Peyer's patch (tissue), 4 donors: ENCODE results near the gene ASF1B. TPM values are rescaled to one million over a fixed set of nuclear protein-coding genes. Genes with fewer than 3 reads are reported as not detected.
"Not testable (repeated sequence)": the region's sequence is repeated elsewhere in the genome, so short reads cannot be mapped to it uniquely, and the experiment has no call there.

Source experiments
- DNase-seq, 3 donors: peaks; one replicate each; pipeline ENCODE4 v3.0.0-alpha.2; 2017 to 2019
- H3K27ac ChIP-seq, 4 donors: fragments of 200-600 bp; sonication (generic); one replicate each; pipeline ENCODE4 v1.5.1; 2016 to 2019
- H3K27me3 ChIP-seq, 2 donors: fragments of 200-600 bp; sonication (generic); one replicate each; pipeline ENCODE4 v1.5.1; 2019
- H3K36me3 ChIP-seq, 3 donors: fragments of 200-600 bp; sonication (generic); one replicate each; pipeline ENCODE4 v1.5.1; 2016 to 2019
- H3K4me1 ChIP-seq, 4 donors: fragments of 200-600 bp; sonication (generic); one replicate each; pipeline ENCODE4 v1.5.1; 2016 to 2019
- H3K4me3 ChIP-seq, 4 donors: fragments of 200-600 bp; sonication (generic); 1 replicate in 3 of 4; 2 replicates in 1 of 4; pipeline ENCODE4 v1.5.1; 2016 to 2019; ENCODE audit warnings: mild to moderate bottlenecking in 1 of 4
- H3K9me3 ChIP-seq, 4 donors: fragments of 200-600 bp; sonication (generic); one replicate each; pipeline ENCODE4 v1.5.1; 2016 to 2019; ENCODE audit warnings: mild to moderate bottlenecking in 1 of 4
- POLR2A ChIP-seq, 2 donors: fragments of 450-650 bp; IDR thresholded peaks; one replicate each; pipeline ENCODE4 v1.5.1; 2017; ENCODE audit warnings: antibody characterized with exemption in 2 of 2, mild to moderate bottlenecking in 2 of 2, moderate library complexity in 2 of 2
- total RNA-seq, 4 donors: library from RNA; depleted of rRNA; stranded (reverse); fragments of >200 nt; gene quantifications; one replicate each; pipeline ENCODE4 v1.1.0, GENCODE V29; 2016
- TF ChIP-seq, protein P1 (sequence below), 6 experiments: fragments of 450-650 bp in 4 of 6; fragments of 200-600 bp in 2 of 6; sonication (generic) in 1 of 6; IDR thresholded peaks; one replicate each; pipeline ENCODE4 v1.5.1; 2017 to 2019; ENCODE audit warnings: antibody characterized with exemption in 6 of 6, mild to moderate bottlenecking in 3 of 6, moderate library complexity in 1 of 6

The ASF1B gene
- total RNA-seq, 4 donors from 2014 or later: 2.3 to 12.4 (median 5.5) TPM

DNA sequence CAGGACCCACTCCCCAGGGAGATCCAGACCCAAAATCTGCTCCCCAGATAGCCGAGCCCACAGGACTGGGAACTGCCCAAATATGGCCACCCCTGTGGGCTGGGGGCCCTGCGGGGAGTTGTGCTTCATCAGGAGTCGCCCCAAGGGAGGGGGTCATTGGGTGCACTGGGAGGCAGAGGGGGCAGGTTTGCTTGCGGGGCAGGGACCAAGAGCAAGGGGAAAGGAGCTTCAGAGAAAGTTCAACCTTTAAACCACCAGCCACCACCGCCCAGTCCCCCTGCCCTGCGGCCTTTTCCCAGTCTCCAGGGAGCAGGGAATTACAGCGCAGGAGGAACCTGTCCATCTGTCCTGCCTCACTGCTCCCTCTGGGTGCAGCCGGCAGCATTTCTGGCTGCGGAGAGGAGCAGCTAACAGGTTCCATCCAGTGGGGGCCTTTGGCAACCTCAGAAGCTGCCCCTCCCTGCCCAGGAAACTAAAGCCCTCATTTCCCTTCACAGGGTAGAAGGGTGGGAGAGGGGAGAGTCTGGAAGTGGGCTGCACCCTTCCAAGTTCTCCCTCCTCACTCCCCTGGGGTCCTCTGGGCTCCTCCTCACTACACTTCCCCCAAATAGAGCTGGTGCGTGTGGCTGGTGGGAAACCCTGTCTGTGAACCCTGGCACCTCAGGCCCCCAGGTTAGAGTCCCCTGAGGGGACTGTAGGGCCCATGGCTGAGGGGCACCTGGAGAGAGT, 13.8 kb upstream of the ASF1B start:
- Histone ChIP-seq H3K36me3 (peaks cover 0 to 28% (median 0%) of the 10 kb centered on the region in 3 donors), H3K4me3 (no peak overlapping the region), H3K27ac (peak overlapping the region; percentile 57 to 71 (median 70))

DNA sequence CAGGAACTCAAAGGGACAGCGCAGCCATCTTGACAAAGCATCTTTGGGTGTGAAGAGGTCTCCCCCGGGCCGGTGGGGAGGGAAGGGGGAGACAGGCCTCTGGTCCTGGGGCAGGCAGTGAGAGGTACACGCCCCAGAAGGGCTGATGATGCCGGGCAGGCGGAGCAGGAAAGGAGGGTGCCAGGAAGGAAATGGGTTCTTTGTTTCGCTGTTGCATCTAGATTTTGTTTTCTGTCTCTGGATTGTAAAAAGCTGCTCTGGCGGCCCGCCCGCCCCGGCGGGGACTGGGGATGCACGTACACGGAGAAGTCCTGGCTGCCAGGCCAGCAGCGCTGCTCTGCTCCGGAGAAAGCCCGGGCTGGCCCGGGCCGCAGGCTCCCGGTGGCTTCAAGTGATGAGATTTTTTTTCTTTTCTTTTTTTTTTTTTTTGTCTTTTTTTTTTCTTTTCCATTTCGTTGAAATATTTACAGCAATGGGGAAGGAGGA, 13.2 kb upstream of the ASF1B start:
- Histone ChIP-seq H3K27me3 (no peaks in the 10 kb centered on the region), H3K4me3 (peak overlapping the region in 2 of 4 donors; percentile 19 to 32), H3K27ac (peak overlapping the region; percentile 67 to 71 (median 70)), H3K36me3 (peaks cover 0 to 25% (median 0%) of the 10 kb centered on the region in 3 donors), H3K9me3 (no peaks in the 10 kb centered on the region), H3K4me1 (peaks cover 0 to 27% (median 10%) of the 10 kb centered on the region in 4 donors)
- peak; percentile 40 to 75 (median 65) for DNase-seq
- TF ChIP-seq, protein P1, sequence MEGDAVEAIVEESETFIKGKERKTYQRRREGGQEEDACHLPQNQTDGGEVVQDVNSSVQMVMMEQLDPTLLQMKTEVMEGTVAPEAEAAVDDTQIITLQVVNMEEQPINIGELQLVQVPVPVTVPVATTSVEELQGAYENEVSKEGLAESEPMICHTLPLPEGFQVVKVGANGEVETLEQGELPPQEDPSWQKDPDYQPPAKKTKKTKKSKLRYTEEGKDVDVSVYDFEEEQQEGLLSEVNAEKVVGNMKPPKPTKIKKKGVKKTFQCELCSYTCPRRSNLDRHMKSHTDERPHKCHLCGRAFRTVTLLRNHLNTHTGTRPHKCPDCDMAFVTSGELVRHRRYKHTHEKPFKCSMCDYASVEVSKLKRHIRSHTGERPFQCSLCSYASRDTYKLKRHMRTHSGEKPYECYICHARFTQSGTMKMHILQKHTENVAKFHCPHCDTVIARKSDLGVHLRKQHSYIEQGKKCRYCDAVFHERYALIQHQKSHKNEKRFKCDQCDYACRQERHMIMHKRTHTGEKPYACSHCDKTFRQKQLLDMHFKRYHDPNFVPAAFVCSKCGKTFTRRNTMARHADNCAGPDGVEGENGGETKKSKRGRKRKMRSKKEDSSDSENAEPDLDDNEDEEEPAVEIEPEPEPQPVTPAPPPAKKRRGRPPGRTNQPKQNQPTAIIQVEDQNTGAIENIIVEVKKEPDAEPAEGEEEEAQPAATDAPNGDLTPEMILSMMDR (IDR thresholded peaks at IDR 0.05): no peak
- TF ChIP-seq POLR2A (IDR thresholded peaks at IDR 0.05): no peak

More for the DNA sequence above, 13.8 kb upstream of the ASF1B start:
- no peak for TF ChIP-seq POLR2A (IDR thresholded peaks at IDR 0.05)
- TF ChIP-seq, protein P1 (IDR thresholded peaks at IDR 0.05): no peak
- peak in 1 of 3 donors; percentile 49 for DNase-seq
- Histone ChIP-seq H3K4me1 (peaks cover 0 to 27% (median 10%) of the 10 kb centered on the region in 4 donors), H3K27me3 (no peaks in the 10 kb centered on the region), H3K9me3 (no peaks in the 10 kb centered on the region)

DNA sequence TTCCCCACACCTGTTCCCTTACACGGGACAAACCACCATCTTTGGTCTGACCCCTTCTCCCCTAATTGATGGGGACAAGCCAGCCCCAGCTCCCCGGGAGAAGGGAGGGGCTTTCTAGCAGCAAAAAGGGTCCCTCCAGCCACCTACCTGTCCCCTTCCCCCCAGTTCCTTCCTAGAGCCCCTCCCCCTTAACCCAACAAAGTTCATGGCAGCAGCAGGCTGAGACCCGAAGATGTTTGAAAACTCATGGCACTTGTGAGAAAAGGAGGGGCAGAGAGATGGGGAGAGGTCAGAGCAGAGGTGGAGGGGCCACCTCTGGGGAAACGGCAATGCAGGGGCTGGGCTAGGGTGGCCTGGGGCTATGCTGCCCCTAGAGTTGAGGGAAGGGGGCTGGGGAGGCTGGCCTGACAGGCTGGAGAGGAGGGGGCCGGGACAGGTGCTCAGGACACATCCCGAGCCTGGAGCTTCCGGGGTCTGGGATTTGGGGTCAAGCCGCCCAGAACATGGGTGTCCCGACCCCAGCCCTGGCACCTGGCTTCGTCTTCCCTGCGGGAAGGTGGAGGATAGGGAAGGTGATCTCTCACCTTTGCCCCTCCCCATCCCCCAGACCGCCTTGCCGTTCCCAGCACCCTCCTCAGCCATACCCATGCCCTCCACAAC, 12.5 kb upstream of the ASF1B start:
- Histone ChIP-seq H3K27me3 (no peaks in the 10 kb centered on the region), H3K9me3 (no peaks in the 10 kb centered on the region), H3K4me3 (peak overlapping the region in 1 of 4 donors; percentile 19), H3K36me3 (peaks cover 0 to 21% (median 0%) of the 10 kb centered on the region in 3 donors), H3K4me1 (peaks cover 0 to 27% (median 10%) of the 10 kb centered on the region in 4 donors), H3K27ac (peak overlapping the region; percentile 67 to 71 (median 70))
- TF ChIP-seq POLR2A (IDR thresholded peaks at IDR 0.05): no peak
- TF ChIP-seq, protein P1 (IDR thresholded peaks at IDR 0.05): no peak
- DNase-seq: peak in 1 of 3 donors; percentile 47

DNA sequence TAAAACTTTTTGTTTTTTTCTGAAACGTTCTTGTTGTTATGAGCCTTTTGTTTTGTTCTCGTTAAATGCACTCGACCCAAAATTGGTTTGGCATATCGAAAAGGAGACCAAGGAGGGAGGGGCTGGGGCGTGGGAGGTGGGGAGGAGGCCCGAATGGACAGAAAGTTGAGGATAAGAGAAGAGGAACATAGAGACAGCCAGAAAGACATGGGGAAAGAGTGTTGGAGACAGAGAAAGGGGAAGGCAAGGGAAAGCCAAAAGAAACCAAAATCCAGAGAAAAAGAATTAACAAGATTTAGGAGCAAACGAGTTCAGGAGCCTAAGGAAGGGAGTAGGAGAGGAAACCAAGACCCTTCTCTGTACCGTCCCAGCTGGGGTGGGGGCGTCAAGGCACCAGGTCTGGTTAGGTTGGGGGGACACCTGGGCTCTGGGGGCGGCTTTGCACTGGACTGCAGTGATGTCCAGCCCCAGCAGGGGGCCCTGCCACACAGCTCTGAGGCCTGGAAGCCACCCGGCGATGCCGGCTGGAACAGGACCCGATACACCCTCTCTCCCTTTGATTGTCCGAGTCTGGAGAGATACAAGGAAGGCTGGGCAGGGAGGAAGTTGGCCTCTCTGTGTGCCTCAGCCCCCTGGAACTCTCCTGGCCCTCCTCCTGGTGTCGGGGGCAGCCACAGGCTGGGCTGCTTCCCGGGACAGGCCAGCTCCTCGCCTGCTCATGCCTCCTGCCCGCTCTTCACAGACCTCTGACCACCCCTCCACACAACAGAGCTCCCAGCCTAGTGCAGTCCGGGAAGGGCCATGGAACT, 11.6 kb upstream of the ASF1B start:
- H3K4me1 ChIP-seq: peaks cover 0 to 27% (median 10%) of the 10 kb centered on the region in 4 donors
- DNase-seq: peak; percentile 42 to 77 (median 74)
- peak overlapping the region; percentile 67 to 71 (median 70) for H3K27ac ChIP-seq
- H3K36me3 ChIP-seq: peaks cover 0 to 20% (median 0%) of the 10 kb centered on the region in 3 donors
- no peaks in the 10 kb centered on the region for H3K27me3 ChIP-seq
- H3K9me3 ChIP-seq: no peaks in the 10 kb centered on the region
- H3K4me3 ChIP-seq: no peak overlapping the region
- TF ChIP-seq, protein P1 (IDR thresholded peaks at IDR 0.05): peak; percentile 26 to 76 (median 67)
- no peak for TF ChIP-seq POLR2A (IDR thresholded peaks at IDR 0.05)

DNA sequence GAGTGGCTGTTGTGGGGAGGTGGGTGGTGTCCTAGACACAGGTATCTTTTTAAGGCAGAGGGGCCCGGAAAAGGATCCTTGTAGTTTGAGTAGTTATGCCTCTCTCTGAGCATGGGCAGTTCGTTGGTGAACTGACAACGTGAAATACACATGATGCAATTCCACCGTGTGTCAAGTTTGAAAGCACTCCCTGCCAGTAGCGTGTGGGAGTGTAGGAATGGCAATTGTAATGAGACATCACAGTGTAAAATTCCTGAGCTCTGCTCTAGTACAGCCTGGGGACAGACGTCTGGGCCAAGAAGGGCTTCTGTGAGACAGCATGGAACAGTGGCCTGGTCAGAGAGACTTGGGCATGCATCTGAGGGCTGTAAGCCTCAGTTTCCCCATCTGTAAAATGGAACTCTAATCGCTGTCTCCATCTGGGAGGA, 10.4 kb upstream of the ASF1B start:
- H3K27me3 ChIP-seq: no peaks in the 10 kb centered on the region
- H3K27ac ChIP-seq: no peak overlapping the region
- H3K4me1 ChIP-seq: peaks cover 0 to 27% (median 10%) of the 10 kb centered on the region in 4 donors
- H3K9me3 ChIP-seq: no peaks in the 10 kb centered on the region
- TF ChIP-seq, protein P1 (IDR thresholded peaks at IDR 0.05): no peak
- no peak for TF ChIP-seq POLR2A (IDR thresholded peaks at IDR 0.05)
- no peak overlapping the region for H3K4me3 ChIP-seq
- no peak for DNase-seq
- H3K36me3 ChIP-seq: peaks cover 0 to 9% (median 0%) of the 10 kb centered on the region in 3 donors

DNA sequence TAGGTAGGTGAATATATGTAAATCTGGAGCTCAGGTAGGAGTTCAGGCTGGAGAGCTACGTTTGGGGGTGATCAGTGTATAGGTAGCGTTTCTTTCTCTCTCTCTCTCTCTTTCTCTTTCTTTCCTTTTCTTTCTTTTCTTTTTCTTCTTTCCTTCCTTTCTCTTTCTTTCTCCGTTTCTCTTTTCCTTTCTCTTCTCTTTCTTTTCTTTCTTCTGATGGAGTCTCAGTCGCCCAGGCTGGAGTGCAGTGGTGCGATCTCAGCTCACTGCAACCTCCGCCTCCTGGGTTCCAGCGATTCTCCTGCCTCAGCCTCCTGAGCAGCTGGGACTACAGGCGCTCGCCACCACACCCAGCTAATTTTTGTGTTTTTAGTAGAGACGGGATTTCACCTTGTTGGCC, 9.8 kb upstream of the ASF1B start:
- not testable (repeated sequence) for H3K9me3 ChIP-seq, H3K27ac ChIP-seq, H3K27me3 ChIP-seq, DNase-seq, H3K4me3 ChIP-seq, H3K36me3 ChIP-seq
- peaks cover 0 to 27% (median 10%) of the 10 kb centered on the region in 4 donors for H3K4me1 ChIP-seq
